Measurements from ENCODE around the gene CACNA1G. TPM values are rescaled to one million over a fixed set of nuclear protein-coding genes. Genes with fewer than 3 reads are reported as not detected.

Gene CACNA1G
- total and polyA plus RNA-seq, 5 donors: 4.3 to 14.8 (median 4.5) TPM

DNA sequence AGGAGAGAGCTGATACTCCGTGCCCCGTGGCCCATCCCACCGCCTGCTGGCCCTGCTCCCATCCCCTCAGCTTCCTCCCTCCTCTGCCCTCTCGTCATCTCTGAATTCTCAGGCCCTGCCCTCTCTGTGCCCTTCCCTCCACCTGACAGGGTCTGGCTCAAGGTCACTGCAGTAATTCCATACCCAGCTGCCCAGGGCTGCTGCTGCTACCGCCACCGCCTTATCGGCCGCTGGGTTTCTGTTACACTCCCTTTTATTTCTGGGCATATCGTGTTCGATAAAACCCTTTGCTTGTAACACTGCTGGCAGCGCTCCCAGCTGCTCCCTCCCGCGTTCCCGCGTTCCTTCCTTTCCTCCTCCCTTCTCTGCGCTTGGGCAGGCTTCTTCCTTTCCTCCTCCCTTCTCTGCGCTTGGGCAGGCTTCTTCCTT is 26.8 kb upstream of the CACNA1G start:
- under 1% methylated on average over 17 of the region's 17 CpGs for WGBS
- H3K4me1 ChIP-seq (ENCODE audit: control insufficient read depth, insufficient read depth, low read length): peaks cover 3% of the 10 kb centered on the region
- ATAC-seq: peak; percentile 68 to 75
- H3K4me3 ChIP-seq (ENCODE audit: low read length): no peak overlapping the region
- peak; percentile 75 to 95 (median 89) for DNase-seq
- H3K27me3 ChIP-seq (ENCODE audit: control insufficient read depth, insufficient read depth): no peaks in the 10 kb centered on the region
- intact Hi-C loops (cut with DNase I): loop anchor here in 3 of 4 donors (5.0 to 10.0 kb wide), 2 partner anchors 49 to 51 kb away; no protein-coding TSS in a partner anchor
- peak overlapping the region; percentile 28 for H3K27ac ChIP-seq (ENCODE audit: low read length)
- no peaks in the 10 kb centered on the region for H3K9me3 ChIP-seq (ENCODE audit: control insufficient read depth, low read length)

DNA sequence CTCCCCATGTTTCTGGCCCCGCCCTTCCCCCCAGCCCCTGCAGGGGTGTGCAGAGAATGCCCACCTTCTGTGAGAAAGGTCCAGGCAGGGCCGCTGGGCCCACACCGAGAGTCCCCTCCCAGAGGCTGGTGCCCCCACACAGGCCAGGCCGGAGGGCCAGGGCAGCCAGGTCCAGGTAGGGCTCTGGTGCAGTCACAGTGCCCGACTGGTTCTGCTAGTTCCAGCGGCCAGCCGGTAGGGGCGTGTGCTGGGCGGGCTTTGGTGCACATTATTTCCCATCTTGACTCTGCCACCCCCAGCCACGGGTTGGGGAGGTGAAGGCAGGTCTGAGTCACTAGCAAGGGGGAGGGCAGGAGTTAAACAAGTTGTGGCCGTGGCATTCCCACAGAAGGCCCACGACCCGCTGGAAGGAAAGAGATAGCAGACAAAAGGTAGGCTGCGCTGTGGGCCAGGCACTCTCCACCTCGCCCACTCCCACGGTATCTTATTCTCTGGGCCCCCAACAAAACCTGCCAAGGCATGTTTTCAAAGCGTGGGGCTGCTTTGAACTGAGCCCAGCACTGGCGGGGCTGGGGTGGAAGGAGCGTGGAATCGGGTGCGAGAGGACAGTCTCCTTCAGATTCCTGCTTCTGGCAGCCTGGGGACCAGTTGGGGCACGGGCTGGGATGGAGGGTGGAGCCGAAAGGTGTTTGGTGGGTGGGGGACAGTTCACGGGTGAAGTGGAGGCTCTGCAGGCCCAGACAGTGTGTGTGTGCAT is 26.1 kb upstream of the CACNA1G start:
- 44% methylated on average over 24 of the region's 24 CpGs for WGBS
- H3K9me3 ChIP-seq (ENCODE audit: control insufficient read depth, low read length): no peaks in the 10 kb centered on the region
- ATAC-seq (peak; percentile 32 to 51), DNase-seq (no peak)
- H3K4me3 ChIP-seq (ENCODE audit: low read length): no peak overlapping the region
- H3K27me3 ChIP-seq (ENCODE audit: control insufficient read depth, insufficient read depth): no peaks in the 10 kb centered on the region
- intact Hi-C loops (cut with DNase I): loop anchor here in 3 of 4 donors (5.0 to 10.0 kb wide), 2 partner anchors 50 to 52 kb away; no protein-coding TSS in a partner anchor
- H3K4me1 ChIP-seq (ENCODE audit: control insufficient read depth, insufficient read depth, low read length): peaks cover 3% of the 10 kb centered on the region
- H3K27ac ChIP-seq (ENCODE audit: low read length): peak overlapping the region; percentile 10

DNA sequence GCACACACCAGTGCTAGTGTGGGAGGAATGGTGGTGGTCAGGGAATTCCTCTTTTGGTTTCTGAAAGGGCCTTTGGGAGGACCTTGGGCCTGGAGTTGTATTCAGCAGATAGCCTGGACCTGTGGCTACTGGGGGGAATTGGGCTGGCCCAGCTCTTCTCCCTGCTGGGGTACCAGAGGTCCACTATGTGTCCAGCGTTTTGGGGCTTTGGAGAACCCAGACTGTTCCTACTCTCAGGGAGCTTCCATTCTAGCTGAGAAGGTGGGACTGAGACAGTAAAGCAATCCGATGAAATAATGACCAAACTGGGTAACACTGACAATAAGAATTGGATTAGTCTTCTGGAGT is 25.6 kb upstream of the CACNA1G start:
- WGBS: 92% methylated on average over 2 of the region's 2 CpGs
- Histone ChIP-seq H3K4me3 (ENCODE audit: low read length) (no peak overlapping the region), H3K4me1 (ENCODE audit: control insufficient read depth, insufficient read depth, low read length) (peaks cover 3% of the 10 kb centered on the region), H3K27ac (ENCODE audit: low read length) (no peak overlapping the region), H3K9me3 (ENCODE audit: control insufficient read depth, low read length) (no peaks in the 10 kb centered on the region), H3K27me3 (ENCODE audit: control insufficient read depth, insufficient read depth) (no peaks in the 10 kb centered on the region)
- intact Hi-C loops (cut with DNase I): loop anchor here in 3 of 4 donors (5.0 to 10.0 kb wide), 2 partner anchors 50 to 53 kb away; no protein-coding TSS in a partner anchor
- DNase-seq (no peak), ATAC-seq (no peak)

DNA sequence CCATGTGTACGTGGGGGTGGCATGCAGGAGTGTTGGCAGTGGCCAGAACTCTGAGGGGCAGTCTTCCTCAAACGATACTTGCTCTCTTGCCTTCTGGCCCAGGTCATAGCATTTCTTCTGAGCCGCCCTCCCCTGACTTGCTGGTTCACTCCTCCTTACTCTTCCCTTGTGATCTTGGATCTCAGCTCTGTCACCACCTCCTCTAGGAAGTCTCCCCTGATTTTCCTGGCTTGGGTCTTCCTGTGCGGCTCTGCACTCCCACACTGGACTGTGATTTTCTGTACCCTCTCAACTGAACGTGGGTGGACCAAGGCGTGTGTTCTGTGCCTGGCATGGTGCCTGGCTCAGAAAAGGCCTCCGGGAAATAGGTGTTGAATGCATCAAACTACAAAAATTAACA is 25.1 kb upstream of the CACNA1G start:
- 68% methylated on average over 7 of the region's 7 CpGs for WGBS
- intact Hi-C loops (cut with DNase I): loop anchor here in 2 of 4 donors (10.0 kb wide), 1 partner anchor 51 kb away; no protein-coding TSS in a partner anchor

DNA sequence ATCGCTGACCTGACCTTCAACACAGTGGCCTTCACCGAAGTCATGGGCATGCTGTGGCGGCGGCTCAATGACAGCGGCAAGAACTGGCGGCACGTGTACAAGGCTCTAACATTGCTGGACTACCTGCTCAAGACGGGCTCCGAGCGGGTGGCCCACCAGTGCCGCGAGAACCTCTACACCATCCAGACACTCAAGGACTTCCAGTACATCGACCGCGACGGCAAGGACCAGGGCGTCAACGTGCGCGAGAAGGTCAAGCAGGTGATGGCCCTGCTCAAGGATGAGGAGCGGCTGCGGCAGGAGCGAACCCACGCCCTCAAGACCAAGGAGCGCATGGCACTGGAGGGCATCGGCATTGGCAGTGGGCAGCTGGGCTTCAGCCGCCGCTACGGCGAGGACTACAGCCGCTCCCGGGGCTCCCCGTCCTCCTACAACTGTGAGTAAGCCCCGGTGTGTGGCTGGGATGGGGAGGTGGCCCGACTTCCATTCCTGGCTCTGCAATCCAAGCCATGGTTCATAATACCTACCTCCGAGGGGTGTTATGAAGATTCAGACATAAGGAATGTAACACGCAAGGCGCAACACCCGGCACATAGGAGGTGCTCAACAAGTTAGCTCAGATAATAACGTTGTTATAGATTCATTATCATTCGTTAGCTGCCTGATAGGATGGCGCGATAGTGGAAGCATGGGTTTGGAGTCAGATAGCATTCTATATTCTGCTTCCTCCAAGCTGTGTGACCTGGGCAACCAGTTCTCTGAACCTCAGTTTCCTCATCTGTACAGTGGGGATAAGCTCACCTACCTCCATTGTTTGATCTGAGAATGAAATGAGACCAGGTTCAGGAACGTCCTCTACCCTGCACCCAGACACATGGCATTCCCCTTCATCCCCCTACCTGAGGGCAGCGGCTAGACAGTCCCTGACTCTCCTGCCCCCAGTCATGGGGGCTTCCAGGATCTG is 23.6 kb upstream of the CACNA1G start:
- no peak overlapping the region for H3K4me3 ChIP-seq (ENCODE audit: low read length)
- 94% methylated on average over 45 of the region's 45 CpGs for WGBS
- H3K4me1 ChIP-seq (ENCODE audit: control insufficient read depth, insufficient read depth, low read length): no peaks in the 10 kb centered on the region
- no peaks in the 10 kb centered on the region for H3K27me3 ChIP-seq (ENCODE audit: control insufficient read depth, insufficient read depth)
- intact Hi-C loops (cut with DNase I): loop anchor here in 2 of 4 donors (10.0 kb wide), 1 partner anchor 52 kb away; no protein-coding TSS in a partner anchor
- ATAC-seq: no peak
- DNase-seq: no peak
- no peak overlapping the region for H3K27ac ChIP-seq (ENCODE audit: low read length)
- no peaks in the 10 kb centered on the region for H3K9me3 ChIP-seq (ENCODE audit: control insufficient read depth, low read length)

More for the DNA sequence above, 25.1 kb upstream of the CACNA1G start:
- Histone ChIP-seq H3K9me3 (ENCODE audit: control insufficient read depth, low read length) (no peaks in the 10 kb centered on the region), H3K27me3 (ENCODE audit: control insufficient read depth, insufficient read depth) (no peaks in the 10 kb centered on the region), H3K4me1 (ENCODE audit: control insufficient read depth, insufficient read depth, low read length) (peaks cover 3% of the 10 kb centered on the region), H3K4me3 (ENCODE audit: low read length) (no peak overlapping the region), H3K27ac (ENCODE audit: low read length) (no peak overlapping the region)
- DNase-seq: no peak
- ATAC-seq: no peak

DNA sequence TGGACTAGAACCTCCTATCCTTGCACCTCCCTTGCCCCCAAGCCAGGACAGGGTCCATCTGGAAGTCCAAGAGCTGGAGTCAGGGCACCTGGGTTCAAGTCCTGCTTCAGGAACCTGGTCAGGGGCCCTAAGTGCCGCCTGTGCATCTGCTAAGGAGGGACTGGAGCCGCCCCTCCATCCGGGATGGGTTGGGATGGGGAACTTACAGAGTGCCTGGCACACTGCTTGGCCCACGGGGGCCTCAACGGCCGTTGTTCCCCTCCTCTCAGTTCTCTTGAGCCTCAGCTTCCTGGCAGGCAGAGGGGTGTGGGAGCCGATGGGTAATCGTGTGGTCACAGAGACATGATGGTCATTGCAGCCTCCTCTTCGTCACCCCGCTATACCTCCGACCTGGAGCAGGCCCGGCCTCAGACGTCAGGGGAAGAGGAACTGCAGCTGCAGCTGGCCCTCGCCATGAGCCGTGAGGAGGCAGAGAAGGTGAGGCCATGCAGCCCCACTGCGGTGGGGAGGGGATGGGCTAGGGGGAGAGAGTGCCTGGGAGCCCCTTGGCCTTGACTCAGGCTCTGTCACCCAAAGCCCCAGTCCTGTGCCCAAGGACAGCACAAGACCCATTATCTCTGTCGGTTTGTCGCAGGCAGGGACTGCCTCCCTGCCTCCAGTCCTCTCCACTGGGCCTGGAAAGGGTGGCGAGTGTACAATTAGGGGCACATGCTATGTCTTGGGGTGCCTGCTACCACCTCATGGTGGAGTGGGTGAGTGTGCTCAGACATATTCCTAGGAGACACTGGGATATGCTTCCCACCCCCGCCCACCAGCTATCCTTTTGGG is 22.6 kb upstream of the CACNA1G start:
- no peaks in the 10 kb centered on the region for H3K27me3 ChIP-seq (ENCODE audit: control insufficient read depth, insufficient read depth)
- DNase-seq (no peak), ATAC-seq (no peak)
- no peak overlapping the region for H3K4me3 ChIP-seq (ENCODE audit: low read length)
- intact Hi-C loops (cut with DNase I): loop anchor here in 2 of 4 donors (10.0 kb wide), 1 partner anchor 53 kb away; no protein-coding TSS in a partner anchor
- no peak overlapping the region for H3K27ac ChIP-seq (ENCODE audit: low read length)
- H3K4me1 ChIP-seq (ENCODE audit: control insufficient read depth, insufficient read depth, low read length): peaks cover 3% of the 10 kb centered on the region
- 87% methylated on average over 20 of the region's 20 CpGs for WGBS
- H3K9me3 ChIP-seq (ENCODE audit: control insufficient read depth, low read length): no peaks in the 10 kb centered on the region

DNA sequence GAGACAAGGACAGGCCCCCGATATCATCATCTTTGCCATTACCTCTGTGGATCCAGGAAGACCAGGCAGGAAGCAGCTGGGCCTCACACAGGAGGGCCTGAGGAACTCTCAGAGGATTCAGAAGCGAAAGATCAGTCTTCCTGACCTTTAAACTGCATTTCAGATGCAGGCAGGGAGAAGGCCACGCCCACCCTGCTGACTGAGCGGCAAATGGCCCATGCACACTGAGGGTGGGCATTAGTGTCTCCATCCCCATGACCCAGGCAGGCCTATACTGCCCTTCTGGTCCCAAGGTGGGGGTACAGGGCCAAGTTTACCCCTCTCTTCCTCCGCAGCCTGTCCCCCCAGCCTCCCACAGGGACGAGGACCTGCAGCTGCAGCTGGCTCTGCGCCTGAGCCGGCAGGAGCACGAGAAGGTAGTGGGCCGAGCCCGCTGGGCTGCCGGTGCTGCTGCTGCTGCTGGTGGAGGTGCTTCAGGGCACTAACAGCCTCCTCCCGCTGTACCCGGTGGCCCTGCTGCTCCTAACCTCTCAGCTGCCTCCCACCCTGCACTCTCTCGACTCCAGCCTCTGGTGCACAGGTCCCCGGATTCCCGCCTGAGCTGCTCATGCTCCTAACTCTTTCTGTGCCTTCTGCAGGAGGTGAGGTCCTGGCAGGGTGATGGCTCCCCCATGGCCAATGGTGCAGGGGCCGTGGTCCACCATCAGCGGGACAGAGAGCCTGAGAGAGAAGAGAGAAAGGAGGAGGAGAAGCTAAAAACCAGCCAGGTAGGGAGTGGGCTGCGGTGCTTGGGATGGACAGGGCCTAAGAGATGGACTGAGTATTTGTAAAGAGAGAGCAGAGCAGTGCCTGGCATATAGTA is 21.7 kb upstream of the CACNA1G start:
- H3K27ac ChIP-seq (ENCODE audit: low read length): no peak overlapping the region
- DNase-seq (no peak), ATAC-seq (no peak)
- H3K4me1 ChIP-seq (ENCODE audit: control insufficient read depth, insufficient read depth, low read length): peaks cover 4% of the 10 kb centered on the region
- intact Hi-C loops (cut with DNase I): loop anchor here in 2 of 4 donors (10.0 kb wide), 1 partner anchor 54 kb away; no protein-coding TSS in a partner anchor
- H3K9me3 ChIP-seq (ENCODE audit: control insufficient read depth, low read length): no peaks in the 10 kb centered on the region
- H3K4me3 ChIP-seq (ENCODE audit: low read length): no peak overlapping the region
- WGBS: 67% methylated on average over 20 of the region's 20 CpGs
- no peaks in the 10 kb centered on the region for H3K27me3 ChIP-seq (ENCODE audit: control insufficient read depth, insufficient read depth)

DNA sequence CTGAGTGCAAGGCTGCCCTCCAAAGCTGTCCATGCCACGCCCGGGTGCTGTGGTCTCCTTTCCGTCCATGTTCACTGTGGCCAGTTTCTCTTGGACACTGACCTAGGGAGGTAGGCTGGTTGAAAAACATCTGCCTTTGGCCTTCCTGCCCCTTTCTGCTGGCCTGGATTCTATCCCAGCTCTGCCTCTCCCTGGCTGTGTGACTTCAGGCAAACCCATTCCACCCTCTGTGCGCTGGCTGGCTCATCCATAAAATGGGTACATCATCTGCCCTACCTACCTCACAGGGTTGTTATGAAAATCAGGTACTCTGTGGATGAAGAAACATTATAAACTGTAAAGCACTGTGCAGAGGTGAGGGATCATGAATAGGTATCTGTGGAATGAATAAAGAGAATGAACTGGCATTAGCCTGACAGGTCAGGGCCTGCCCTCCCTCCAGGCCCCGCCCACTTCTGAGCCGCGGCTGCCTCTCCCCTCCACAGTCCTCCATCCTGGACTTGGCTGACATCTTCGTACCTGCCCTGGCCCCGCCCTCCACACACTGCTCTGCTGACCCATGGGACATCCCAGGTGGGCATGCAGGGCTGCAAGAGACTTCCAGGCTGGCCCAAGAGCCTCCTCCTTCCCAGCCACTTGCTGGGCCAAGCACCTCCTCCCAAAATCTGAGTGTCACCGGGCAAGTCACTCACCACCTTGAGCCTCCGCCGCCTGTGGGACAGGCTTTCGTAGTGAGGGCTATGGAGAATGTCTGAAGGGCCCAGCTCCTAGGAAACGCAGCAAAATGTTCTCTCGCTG is 20.6 kb upstream of the CACNA1G start:
- H3K9me3 ChIP-seq (ENCODE audit: control insufficient read depth, low read length): no peaks in the 10 kb centered on the region
- DNase-seq (peak in 1 of 3 donors; percentile 23), ATAC-seq (no peak)
- no peak overlapping the region for H3K27ac ChIP-seq (ENCODE audit: low read length)
- H3K4me3 ChIP-seq (ENCODE audit: low read length): no peak overlapping the region
- peaks cover 4% of the 10 kb centered on the region for H3K4me1 ChIP-seq (ENCODE audit: control insufficient read depth, insufficient read depth, low read length)
- 79% methylated on average over 15 of the region's 15 CpGs for WGBS
- no peaks in the 10 kb centered on the region for H3K27me3 ChIP-seq (ENCODE audit: control insufficient read depth, insufficient read depth)
- intact Hi-C loops (cut with DNase I): loop anchor here (5.0 to 10.0 kb wide), 6 partner anchors 55 to 305 kb away; partner anchors contain the start of gene WFIKKN2 (in 2 of the 4)

Data from right cardiac atrium (tissue), 5 donors.